ENCODE measurements around the gene NAALADL2.

The NAALADL2 gene

DNA sequence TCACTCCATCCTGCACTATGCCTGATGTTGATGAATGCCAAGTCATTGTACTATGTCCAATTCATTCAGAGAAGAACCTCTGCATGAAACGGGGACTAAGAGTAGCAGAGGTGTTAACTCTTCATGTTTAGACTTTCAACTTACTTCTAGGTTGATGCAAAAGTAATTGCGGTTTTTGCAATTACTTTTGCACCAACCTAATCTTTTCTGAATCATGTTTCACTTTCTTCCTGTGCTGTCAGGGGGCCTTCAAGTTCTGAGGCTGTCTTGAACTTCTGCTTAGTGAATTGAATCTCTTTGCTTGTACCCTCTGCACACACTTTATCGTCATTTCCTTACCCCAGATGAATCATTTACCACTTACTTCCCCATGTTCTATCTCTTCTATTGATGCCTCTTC, 636.2 kb downstream of the NAALADL2 start:
- TF ChIP-seq CTCF (IDR thresholded peaks at IDR 0.05; ENCODE audit: low read depth, low read length, missing control alignments), result no peak
- in situ Hi-C loops (cut with HindIII; ENCODE audit: low pct_ligation_motif_present, low sequenced_read_pairs), result no loop called here
- H3K27me3 ChIP-seq (replicated peaks), result no peaks in the 10 kb centered on the region
- H3K36me3 ChIP-seq (replicated peaks), result no peaks in the 10 kb centered on the region
- no peak for DNase-seq
- H3K4me3 ChIP-seq (ENCODE audit: low read depth, low read length), result no peak overlapping the region
- H3K27ac ChIP-seq, result no peak overlapping the region

DNA sequence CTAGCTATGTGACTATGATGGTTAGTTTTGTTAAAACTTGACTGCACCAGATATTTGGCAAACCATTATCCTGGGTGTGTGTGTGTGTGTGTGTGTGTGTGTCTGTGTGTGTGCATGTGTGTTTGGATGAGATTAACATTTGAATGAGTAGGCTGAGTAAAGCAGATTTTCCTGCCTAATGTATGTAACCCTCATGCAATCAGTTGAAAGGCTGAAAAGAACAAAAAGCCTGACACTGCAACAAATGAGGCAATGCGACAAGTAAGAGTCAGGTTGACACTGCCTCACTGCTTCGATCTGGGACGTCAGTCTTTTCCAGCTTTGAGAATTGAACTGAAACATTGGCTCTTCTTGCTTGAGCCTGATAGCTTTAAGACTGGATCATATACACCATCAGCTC, 643.0 kb downstream of the NAALADL2 start:
- Histone ChIP-seq H3K27me3 (replicated peaks) (no peaks in the 10 kb centered on the region), H3K27ac (no peak overlapping the region), H3K36me3 (replicated peaks) (no peaks in the 10 kb centered on the region), H3K4me3 (ENCODE audit: low read depth, low read length) (no peak overlapping the region)
- DNase-seq, result no peak
- in situ Hi-C loops (cut with HindIII; ENCODE audit: low pct_ligation_motif_present, low sequenced_read_pairs), result no loop called here
- TF ChIP-seq CTCF (IDR thresholded peaks at IDR 0.05; ENCODE audit: low read depth, low read length, missing control alignments), result no peak

GRCh38 chr3:175511219-175511785, 652.2 kb downstream of the NAALADL2 start:
- no peak for TF ChIP-seq CTCF (IDR thresholded peaks at IDR 0.05; ENCODE audit: low read depth, low read length, missing control alignments)
- no peaks in the 10 kb centered on the region for H3K36me3 ChIP-seq (replicated peaks)
- DNase-seq, result no peak
- H3K27me3 ChIP-seq (replicated peaks), result no peaks in the 10 kb centered on the region
- no peak overlapping the region for H3K27ac ChIP-seq
- no peak overlapping the region for H3K4me3 ChIP-seq (ENCODE audit: low read depth, low read length)
- in situ Hi-C loops (cut with HindIII; ENCODE audit: low pct_ligation_motif_present, low sequenced_read_pairs), result no loop called here

- in situ Hi-C loops (cut with HindIII; ENCODE audit: low pct_ligation_motif_present, low sequenced_read_pairs), result no loop called here
- DNase-seq, result no peak
- Histone ChIP-seq H3K36me3 (replicated peaks) (no peaks in the 10 kb centered on the region), H3K4me3 (ENCODE audit: low read depth, low read length) (no peak overlapping the region), H3K27me3 (replicated peaks) (no peaks in the 10 kb centered on the region), H3K27ac (no peak overlapping the region)
- no peak for TF ChIP-seq CTCF (IDR thresholded peaks at IDR 0.05; ENCODE audit: low read depth, low read length, missing control alignments)
These were observed 653.6 kb downstream of the NAALADL2 start for GRCh38 chr3:175512700-175513099.

DNA sequence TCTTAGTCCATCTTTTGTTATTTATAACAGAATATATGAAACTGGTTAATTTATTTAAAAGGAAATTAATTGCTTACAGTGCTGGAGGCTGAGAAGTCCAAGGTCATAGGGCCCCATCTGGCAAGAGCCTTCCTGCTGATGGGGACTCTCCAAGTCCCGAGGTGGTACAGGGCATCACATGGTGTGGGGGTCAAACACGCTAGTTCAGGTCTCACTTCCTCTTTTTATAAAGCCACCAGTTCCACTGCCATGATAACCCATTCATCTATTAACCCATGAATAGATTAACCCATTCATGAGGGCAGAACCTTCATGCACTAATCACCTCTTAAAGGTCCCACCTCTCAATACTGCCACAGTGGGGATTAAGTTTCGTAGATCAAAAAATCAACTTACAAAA, 659.3 kb downstream of the NAALADL2 start:
- no peak for DNase-seq
- Histone ChIP-seq H3K4me3 (ENCODE audit: low read depth, low read length) (no peak overlapping the region), H3K27me3 (replicated peaks) (no peaks in the 10 kb centered on the region), H3K36me3 (replicated peaks) (no peaks in the 10 kb centered on the region), H3K27ac (no peak overlapping the region)
- in situ Hi-C loops (cut with HindIII; ENCODE audit: low pct_ligation_motif_present, low sequenced_read_pairs), result no loop called here
- no peak for TF ChIP-seq CTCF (IDR thresholded peaks at IDR 0.05; ENCODE audit: low read depth, low read length, missing control alignments)

DNA sequence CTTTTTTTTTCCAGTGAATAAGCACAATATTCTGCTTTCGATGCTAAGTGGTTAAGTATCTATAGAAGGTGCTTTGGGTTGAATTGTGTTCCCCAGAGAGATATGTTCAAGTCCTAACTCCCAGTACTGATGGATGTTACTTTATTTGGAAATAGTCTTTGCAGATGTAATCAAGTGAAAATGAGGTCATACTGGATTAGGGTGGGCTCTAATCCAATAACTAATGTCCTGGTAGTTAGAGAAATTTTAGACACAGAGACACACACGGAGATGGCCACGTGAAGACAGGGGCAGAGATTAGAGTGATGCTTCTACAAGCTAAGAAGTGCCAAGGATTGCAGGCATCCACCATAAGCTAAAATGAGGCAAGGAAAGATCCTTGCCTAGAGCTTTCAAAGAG, 662.3 kb downstream of the NAALADL2 start:
- Histone ChIP-seq H3K27me3 (replicated peaks) (no peaks in the 10 kb centered on the region), H3K4me3 (ENCODE audit: low read depth, low read length) (no peak overlapping the region), H3K27ac (no peak overlapping the region), H3K36me3 (replicated peaks) (no peaks in the 10 kb centered on the region)
- in situ Hi-C loops (cut with HindIII; ENCODE audit: low pct_ligation_motif_present, low sequenced_read_pairs), result no loop called here
- no peak for TF ChIP-seq CTCF (IDR thresholded peaks at IDR 0.05; ENCODE audit: low read depth, low read length, missing control alignments)
- no peak for DNase-seq
